Osteoblast (primary cell): ENCODE data around the gene CFAP68. TPM values are rescaled to one million over a fixed set of nuclear protein-coding genes. Genes with fewer than 3 reads are reported as not detected.

Experiments
- DNase-seq: peaks from one replicate; pipeline ENCODE4 v3.0.0; 2011; ENCODE audit warnings: low spot score, mixed read lengths; ENCODE audit not compliant: insufficient read length; ENCODE audit errors: missing footprints
- H2AFZ ChIP-seq: 2 replicates; pipeline ENCODE4 v1.6.0; 2011; ENCODE audit warnings: mild to moderate bottlenecking, low read length
- H3K27ac ChIP-seq: 2 replicates; pipeline ENCODE4 v1.5.1; 2011; ENCODE audit warnings: mild to moderate bottlenecking, low read depth, low read length, moderate library complexity
- H3K27me3 ChIP-seq: 2 replicates; pipeline ENCODE4 v1.6.0; 2012; ENCODE audit warnings: mild to moderate bottlenecking, control low read depth, inconsistent platforms, low read length, moderate library complexity; ENCODE audit not compliant: insufficient read depth
- H3K36me3 ChIP-seq: 2 replicates; pipeline ENCODE4 v1.5.1; 2011; ENCODE audit warnings: mild to moderate bottlenecking, low read length, control low read depth, moderate library complexity; ENCODE audit not compliant: insufficient read depth
- H3K4me1 ChIP-seq: 2 replicates; pipeline ENCODE4 v1.5.1; 2011; ENCODE audit warnings: mild to moderate bottlenecking, low read length, control low read depth, moderate library complexity; ENCODE audit not compliant: insufficient read depth
- H3K4me2 ChIP-seq: 2 replicates; pipeline ENCODE4 v1.6.0; 2011; ENCODE audit warnings: mild to moderate bottlenecking, low read length; ENCODE audit not compliant: insufficient read depth
- H3K4me3 ChIP-seq: fragments of 200-600 bp; sonication (generic); 3 replicates; pipeline ENCODE4 v1.5.1; 2012; ENCODE audit warnings: mild to moderate bottlenecking, low read length, inconsistent platforms; ENCODE audit not compliant: insufficient read depth
- H3K79me2 ChIP-seq: 2 replicates; pipeline ENCODE4 v1.6.0; 2012; ENCODE audit warnings: mild to moderate bottlenecking, low read length, control low read depth, inconsistent platforms; ENCODE audit not compliant: insufficient read depth
- H3K9me3 ChIP-seq: 2 replicates; pipeline ENCODE4 v1.5.1; 2011; ENCODE audit warnings: low read depth, low read length, control low read depth
- H4K20me1 ChIP-seq: 2 replicates; pipeline ENCODE4 v1.6.0; 2012; ENCODE audit warnings: mild to moderate bottlenecking, low read length, control low read depth; ENCODE audit not compliant: insufficient read depth
- small RNA-seq: library from RNA; depleted of rRNA; stranded (forward); fragments of <200 nt; gene quantifications from one replicate; pipeline ENCODE3, GENCODE V24; 2012
- total RNA-seq: library from RNA; depleted of rRNA; stranded (reverse); fragments of >200 nt; gene quantifications from 2 replicates; pipeline ENCODE4 v1.2.3, GENCODE V29; 2012
- TF ChIP-seq, protein P1 (sequence below): IDR thresholded peaks from 2 replicates; pipeline ENCODE4 v1.5.1; 2011; ENCODE audit warnings: mild to moderate bottlenecking, low read depth, low read length, moderate library complexity; ENCODE audit errors: extremely low read depth

Gene CFAP68
- total RNA-seq, 1 donor = 8.3 TPM

DNA sequence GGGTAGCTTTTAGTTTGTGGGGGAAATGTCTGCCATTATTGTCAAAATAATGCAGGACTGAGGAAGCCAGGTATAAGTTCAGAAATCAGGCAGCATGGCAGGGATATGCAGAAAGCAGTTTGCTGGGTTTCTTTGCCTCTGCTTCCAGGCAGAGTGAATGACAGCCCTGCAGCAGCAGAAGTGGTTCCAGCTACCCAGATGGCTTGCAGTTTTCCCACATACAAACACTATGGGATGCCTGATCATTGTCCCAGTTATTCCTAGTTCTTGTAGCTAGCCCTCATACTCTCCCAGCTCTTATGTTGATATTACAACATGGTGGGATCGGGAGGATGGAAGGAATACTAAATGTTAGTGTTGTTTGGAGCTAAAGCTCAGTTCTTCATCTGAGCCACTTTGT, 55.0 kb downstream of the CFAP68 start:
- H3K4me3 ChIP-seq = no peak overlapping the region
- H3K27ac ChIP-seq = peak overlapping the region; percentile 6
- peaks cover 55% of the 10 kb centered on the region for H3K4me1 ChIP-seq
- no peaks in the 10 kb centered on the region for H3K27me3 ChIP-seq
- TF ChIP-seq, protein P1, sequence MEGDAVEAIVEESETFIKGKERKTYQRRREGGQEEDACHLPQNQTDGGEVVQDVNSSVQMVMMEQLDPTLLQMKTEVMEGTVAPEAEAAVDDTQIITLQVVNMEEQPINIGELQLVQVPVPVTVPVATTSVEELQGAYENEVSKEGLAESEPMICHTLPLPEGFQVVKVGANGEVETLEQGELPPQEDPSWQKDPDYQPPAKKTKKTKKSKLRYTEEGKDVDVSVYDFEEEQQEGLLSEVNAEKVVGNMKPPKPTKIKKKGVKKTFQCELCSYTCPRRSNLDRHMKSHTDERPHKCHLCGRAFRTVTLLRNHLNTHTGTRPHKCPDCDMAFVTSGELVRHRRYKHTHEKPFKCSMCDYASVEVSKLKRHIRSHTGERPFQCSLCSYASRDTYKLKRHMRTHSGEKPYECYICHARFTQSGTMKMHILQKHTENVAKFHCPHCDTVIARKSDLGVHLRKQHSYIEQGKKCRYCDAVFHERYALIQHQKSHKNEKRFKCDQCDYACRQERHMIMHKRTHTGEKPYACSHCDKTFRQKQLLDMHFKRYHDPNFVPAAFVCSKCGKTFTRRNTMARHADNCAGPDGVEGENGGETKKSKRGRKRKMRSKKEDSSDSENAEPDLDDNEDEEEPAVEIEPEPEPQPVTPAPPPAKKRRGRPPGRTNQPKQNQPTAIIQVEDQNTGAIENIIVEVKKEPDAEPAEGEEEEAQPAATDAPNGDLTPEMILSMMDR = no peak
- DNase-seq = no peak
- H3K9me3 ChIP-seq = no peaks in the 10 kb centered on the region
- H3K4me2 ChIP-seq = no peak overlapping the region
- peaks cover 8% of the 10 kb centered on the region for H3K79me2 ChIP-seq
- H4K20me1 ChIP-seq = no peaks in the 10 kb centered on the region
- H2AFZ ChIP-seq = no peak overlapping the region
- H3K36me3 ChIP-seq = no peaks in the 10 kb centered on the region

Small RNA genes within 50 kb of the gene (small RNA-seq; reads per million reads assigned to genes)
- gene C11orf52 = not detected
- gene GNG5P3 = not detected
- gene RNA5SP351 = not detected
- gene RPL37AP8 = not detected

Other genes starting within 250 kb of the CFAP68 start
- 18.0 and 19.9 TPM in 2 replicates for gene PPP2R1B, start 113.2 kb upstream of the CFAP68 start, total RNA-seq
- gene ALG9, start 8.0 kb upstream of the CFAP68 start, total RNA-seq = 35.8 and 36.8 TPM in 2 replicates
- gene FDXACB1, start 376 bp upstream of the CFAP68 start, total RNA-seq = 1.4 and 1.5 TPM in 2 replicates
- gene CRYAB, start 32.2 kb downstream of the CFAP68 start, total RNA-seq = 54.3 and 55.4 TPM in 2 replicates
- 2.1 and 2.2 TPM in 2 replicates for gene HSPB2, start 33.2 kb downstream of the CFAP68 start, total RNA-seq
- gene C11orf52, start 39.4 kb downstream of the CFAP68 start, total RNA-seq = 1.2 and 1.4 TPM in 2 replicates
- gene DIXDC1, start 57.8 kb downstream of the CFAP68 start, total RNA-seq = 27.4 and 28.6 TPM in 2 replicates
- 35.7 and 36.6 TPM in 2 replicates for gene DLAT, start 145.9 kb downstream of the CFAP68 start, total RNA-seq
- 2.7 and 2.9 TPM in 2 replicates for gene PIH1D2, start 194.5 kb downstream of the CFAP68 start, total RNA-seq
- gene NKAPD1, start 194.8 kb downstream of the CFAP68 start, total RNA-seq = 33.9 and 37.6 TPM in 2 replicates
- gene TIMM8B, start 207.2 kb downstream of the CFAP68 start, total RNA-seq = 34.2 and 39.8 TPM in 2 replicates
- 100 and 119 TPM in 2 replicates for gene SDHD, start 207.3 kb downstream of the CFAP68 start, total RNA-seq